B cell (primary cell): ENCODE data around the gene CHD5. TPM values are rescaled to one million over a fixed set of nuclear protein-coding genes. Genes with fewer than 3 reads are reported as not detected.

Experiments used
- ATAC-seq: fragments of 200-7000 bp; cut with Tn5 transposase; one replicate; pipeline ENCODE4 v1.10.0; 2021; ENCODE audit warnings: low read depth, mild to moderate bottlenecking, moderate number of reproducible peaks, moderate library complexity
- CTCF ChIA-PET: fragments of 350-600 bp; sonication (Branson Sonifier 250); formaldehyde crosslinking; loops from one replicate; lab custom pipeline; 2021; ENCODE audit warnings: antibody characterized with exemption, inconsistent platforms; lab: Charles Lee
- POLR2A ChIA-PET: fragments of 350-600 bp; sonication (Branson Sonifier 250); formaldehyde crosslinking; loops from one replicate; lab custom pipeline; 2021; ENCODE audit warnings: antibody characterized with exemption; lab: Charles Lee
- DNase-seq: peaks from one replicate; pipeline ENCODE4 v3.0.0; 2013
- H2AFZ ChIP-seq: 2 replicates; pipeline ENCODE4 v1.6.1; 2012; ENCODE audit warnings: mild to moderate bottlenecking, low read depth, low read length; ENCODE audit not compliant: insufficient read depth, poor library complexity, severe bottlenecking
- H3K27ac ChIP-seq, 2 donors: 1 replicate in 1 of 2; 2 replicates in 1 of 2; pipeline ENCODE4 v1.5.1; 2012 to 2013; ENCODE audit warnings: low read length in 2 of 2, mild to moderate bottlenecking in 2 of 2, moderate library complexity in 1 of 2
- H3K27me3 ChIP-seq, 4 experiments: fragments of 200-600 bp in 1 of 4; sonication (generic) in 1 of 4; replicated peaks in 1 of 4; 1 replicate in 2 of 4; 2 replicates in 2 of 4; pipeline versions ENCODE4 v1.6.1 to v1.7.0; 2013 to 2016; ENCODE audit warnings: low read length in 3 of 4, mild to moderate bottlenecking in 2 of 4, mixed read lengths in 1 of 4, moderate library complexity in 1 of 4; ENCODE audit not compliant: insufficient read depth in 4 of 4, control insufficient read depth in 3 of 4; ENCODE audit errors: control extremely low read depth in 1 of 4
- H3K36me3 ChIP-seq, 2 experiments: replicated peaks in 1 of 2; 1 replicate in 1 of 2; 2 replicates in 1 of 2; pipeline versions ENCODE4 v1.6.1 to v1.7.1; 2013; ENCODE audit warnings: low read length in 1 of 2; ENCODE audit not compliant: insufficient read depth in 2 of 2, control insufficient read depth in 1 of 2; ENCODE audit errors: control extremely low read depth in 1 of 2, extremely low read depth in 1 of 2
- H3K4me1 ChIP-seq, 2 donors: fragments of 200-600 bp in 1 of 2; sonication (generic) in 1 of 2; 1 replicate in 1 of 2; 2 replicates in 1 of 2; pipeline versions ENCODE4 v1.5.1 to v1.6.1; 2013 to 2017; ENCODE audit warnings: low read length in 2 of 2; ENCODE audit not compliant: control insufficient read depth in 2 of 2, insufficient read depth in 2 of 2
- H3K4me2 ChIP-seq: replicated peaks from 2 replicates; pipeline ENCODE3; 2012; ENCODE audit warnings: mild to moderate bottlenecking, low read depth, low read length; ENCODE audit not compliant: poor library complexity, severe bottlenecking
- H3K4me3 ChIP-seq, 5 experiments: fragments of 200-600 bp in 1 of 5; sonication (generic) in 1 of 5; 1 replicate in 3 of 5; 2 replicates in 2 of 5; pipeline versions ENCODE4 v1.5.1 to v1.7.0; 2011 to 2016; ENCODE audit warnings: low read length in 4 of 5, mild to moderate bottlenecking in 4 of 5, low read depth in 2 of 5, control low read depth in 1 of 5, moderate library complexity in 1 of 5; ENCODE audit not compliant: insufficient read depth in 1 of 5; ENCODE audit errors: control extremely low read depth in 1 of 5, extremely low read depth in 1 of 5
- H3K79me2 ChIP-seq: fragments of 200-600 bp; sonication (generic); one replicate; pipeline ENCODE4 v1.6.0; 2016; ENCODE audit warnings: low read length; ENCODE audit not compliant: control insufficient read depth, insufficient read depth
- H3K9ac ChIP-seq: fragments of 200-600 bp; sonication (generic); 2 replicates; pipeline ENCODE4 v1.6.1; 2017; ENCODE audit warnings: mild to moderate bottlenecking, low read length, moderate library complexity
- H3K9me3 ChIP-seq, 3 donors: one replicate each; pipeline versions ENCODE4 v1.6.1 to v1.7.1; 2013; ENCODE audit warnings: low read length in 2 of 3; ENCODE audit not compliant: control insufficient read depth in 2 of 3, insufficient read depth in 1 of 3; ENCODE audit errors: control extremely low read depth in 1 of 3
- H4K20me1 ChIP-seq: 2 replicates; pipeline ENCODE4 v1.6.0; 2012; ENCODE audit warnings: mild to moderate bottlenecking, low read length; ENCODE audit not compliant: insufficient read depth, control insufficient read depth, poor library complexity, severe bottlenecking
- H3K27ac Mint-ChIP-seq: one replicate; pipeline ENCODE4 v1.8.0; 2021; ENCODE audit warnings: mixed read lengths
- H3K27me3 Mint-ChIP-seq: one replicate; pipeline ENCODE4 v1.8.0; 2021; ENCODE audit warnings: mixed read lengths
- H3K4me1 Mint-ChIP-seq: one replicate; pipeline ENCODE4 v1.8.0; 2021; ENCODE audit warnings: mixed read lengths
- H3K4me3 Mint-ChIP-seq: one replicate; pipeline ENCODE4 v1.8.0; 2021; ENCODE audit warnings: mixed read lengths
- H3K9me3 Mint-ChIP-seq: one replicate; pipeline ENCODE4 v1.8.0; 2022; ENCODE audit warnings: mixed read lengths; ENCODE audit not compliant: insufficient read depth
- CTCF ChIP-seq: fragments of 200-600 bp; IDR thresholded peaks from one replicate; pipeline ENCODE4 v1.8.0; 2022; ENCODE audit warnings: antibody characterized with exemption, mild to moderate bottlenecking
- EZH2 ChIP-seq: IDR thresholded peaks from 2 replicates; pipeline ENCODE4 v1.6.1; 2012; ENCODE audit warnings: borderline replicate concordance, low read depth, mild to moderate bottlenecking, moderate library complexity, low read length; ENCODE audit not compliant: insufficient read depth, poor library complexity, severe bottlenecking
- WGBS: methylation state at CpG from one replicate; pipeline ENCODE4 v1.1.5; 2013; ENCODE audit warnings: missing lambda C conversion rate; ENCODE audit not compliant: insufficient coverage; 5-methylcytosine and 5-hydroxymethylcytosine counted together
- intact Hi-C: fragments of 100-400 bp; cut with micrococcal nuclease; formaldehyde crosslinking; loops from one replicate; pipeline ENCODE4 v1.10.0; 2022
- polyA plus RNA-seq: library from polyadenylated mRNA; depleted of rRNA; stranded (reverse); fragments of >200 nt; gene quantifications from 2 replicates; pipeline ENCODE4 v1.2.3, GENCODE V29; 2012
- total RNA-seq, 2 donors: library from RNA; stranded (reverse); fragments of 120-200 nt in 1 of 2; gene quantifications; 1 replicate in 1 of 2; 2 replicates in 1 of 2; pipeline versions ENCODE4 v1.2.3 to v1.2.4, GENCODE V29; 2013 to 2022

CHD5 gene
- total and polyA plus RNA-seq, 2 donors (not counting 1 experiment from before 2014, with no cell fraction given), result 0.18 to 0.20 TPM

- Histone ChIP-seq H3K79me2 (no peaks in the 10 kb centered on the region), H4K20me1 (no peaks in the 10 kb centered on the region), H3K9me3 (peaks cover 0 to 4% (median 0%) of the 10 kb centered on the region in 3 donors), H3K27me3 (peaks cover 0 to 6% (median 0%) of the 10 kb centered on the region in 4 experiments), H3K9ac (no peak overlapping the region), H3K36me3 (no peaks in the 10 kb centered on the region), H3K4me3 (no peak overlapping the region), H3K27ac (no peak overlapping the region), H2AFZ (no peak overlapping the region), H3K4me1 (no peaks in the 10 kb centered on the region), H3K4me2 (no peak overlapping the region)
- Mint-ChIP-seq H3K9me3 (no peaks in the 10 kb centered on the region), H3K4me1 (peaks cover 3% of the 10 kb centered on the region), H3K27me3 (peaks cover 10% of the 10 kb centered on the region), H3K4me3 (no peak overlapping the region), H3K27ac (no peak overlapping the region)
- no peak for DNase-seq
- TF ChIP-seq EZH2, result no peak
- no peak for TF ChIP-seq CTCF
- CTCF ChIA-PET, result no interaction called here
- intact Hi-C loops, result no loop called here
- 33% methylated on average over 4 of the region's 7 CpGs for WGBS
- no peak for ATAC-seq
- POLR2A ChIA-PET, result no interaction called here
Measured at GRCh38 chr1:6123083-6123482, 57.0 kb downstream of the CHD5 start.

GRCh38 chr1:6121651-6122370 lies 58.3 kb downstream of the CHD5 start:
- Histone ChIP-seq H3K36me3 (no peaks in the 10 kb centered on the region), H3K9me3 (peaks cover 0 to 7% (median 0%) of the 10 kb centered on the region in 3 donors), H3K27ac (no peak overlapping the region), H3K79me2 (no peaks in the 10 kb centered on the region), H3K4me3 (no peak overlapping the region), H3K4me1 (no peaks in the 10 kb centered on the region), H3K27me3 (peaks cover 0 to 2% (median 0%) of the 10 kb centered on the region in 4 experiments), H2AFZ (no peak overlapping the region), H4K20me1 (no peaks in the 10 kb centered on the region), H3K9ac (no peak overlapping the region), H3K4me2 (no peak overlapping the region)
- DNase-seq (no peak), ATAC-seq (no peak)
- POLR2A ChIA-PET, result no interaction called here
- no peak overlapping the region for H3K4me3 Mint-ChIP-seq
- no peak overlapping the region for H3K27ac Mint-ChIP-seq
- CTCF ChIA-PET, result no interaction called here
- WGBS, result 94% methylated on average over 16 of the region's 17 CpGs
- H3K9me3 Mint-ChIP-seq, result peaks cover 3% of the 10 kb centered on the region
- intact Hi-C loops, result no loop called here
- H3K27me3 Mint-ChIP-seq, result peaks cover 8% of the 10 kb centered on the region
- H3K4me1 Mint-ChIP-seq, result peaks cover 2% of the 10 kb centered on the region
- TF ChIP-seq EZH2 (no peak), CTCF (no peak)
